ENCODE results near the gene NSD1.
"Not testable (repeated sequence)": the region's sequence is repeated elsewhere in the genome, so short reads cannot be mapped to it uniquely, and the experiment has no call there.

The NSD1 gene

DNA sequence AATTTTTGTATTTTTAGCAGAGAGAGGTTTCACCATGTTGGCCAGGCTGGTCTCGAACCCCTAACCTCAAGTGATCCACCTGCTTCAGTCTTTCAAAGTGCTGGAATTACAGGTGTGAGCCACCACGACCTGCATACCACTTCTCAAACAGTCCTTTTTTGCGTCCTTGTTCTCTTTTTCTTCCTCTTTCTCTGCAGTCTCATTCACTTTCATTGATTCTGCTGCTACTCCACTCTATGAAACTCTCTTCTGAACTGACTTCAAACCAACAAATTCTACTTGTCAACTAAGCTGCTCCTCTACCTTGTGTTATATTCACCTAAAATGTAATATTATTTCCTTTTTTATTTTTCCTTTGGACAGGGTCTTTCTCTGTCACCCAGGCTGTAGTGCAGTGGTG lies 7.9 kb downstream of the NSD1 start:
- Histone ChIP-seq H3K9ac (ENCODE audit: low read length) (no peak overlapping the region), H3K4me3 (ENCODE audit: low read length) (no peak overlapping the region), H3K36me3 (ENCODE audit: control insufficient read depth, insufficient read depth, low read length) (peaks cover 4% of the 10 kb centered on the region), H3K27me3 (ENCODE audit: control insufficient read depth, insufficient read depth, low read length) (no peaks in the 10 kb centered on the region), H3K27ac (ENCODE audit: low read depth, low read length) (no peak overlapping the region), H3K4me1 (ENCODE audit: control insufficient read depth, insufficient read depth, low read length) (peaks cover 17% of the 10 kb centered on the region)

GRCh38 chr5:177142098-177142611 lies 8.6 kb downstream of the NSD1 start:
- Histone ChIP-seq H3K36me3 (ENCODE audit: control insufficient read depth, insufficient read depth, low read length) (peaks cover 4% of the 10 kb centered on the region), H3K27me3 (ENCODE audit: control insufficient read depth, insufficient read depth, low read length) (no peaks in the 10 kb centered on the region), H3K27ac (ENCODE audit: low read depth, low read length) (no peak overlapping the region), H3K4me3 (ENCODE audit: low read length) (no peak overlapping the region), H3K9ac (ENCODE audit: low read length) (no peak overlapping the region), H3K4me1 (ENCODE audit: control insufficient read depth, insufficient read depth, low read length) (peaks cover 10% of the 10 kb centered on the region)

GRCh38 chr5:177142778-177143177 lies 9.2 kb downstream of the NSD1 start:
- no peak overlapping the region for H3K9ac ChIP-seq (ENCODE audit: low read length)
- no peak overlapping the region for H3K27ac ChIP-seq (ENCODE audit: low read depth, low read length)
- no peaks in the 10 kb centered on the region for H3K27me3 ChIP-seq (ENCODE audit: control insufficient read depth, insufficient read depth, low read length)
- no peak overlapping the region for H3K4me3 ChIP-seq (ENCODE audit: low read length)
- H3K4me1 ChIP-seq (ENCODE audit: control insufficient read depth, insufficient read depth, low read length), result peaks cover 5% of the 10 kb centered on the region
- H3K36me3 ChIP-seq (ENCODE audit: control insufficient read depth, insufficient read depth, low read length), result peaks cover 4% of the 10 kb centered on the region

- no peaks in the 10 kb centered on the region for H3K27me3 ChIP-seq (ENCODE audit: control insufficient read depth, insufficient read depth, low read length)
- H3K4me1 ChIP-seq (ENCODE audit: control insufficient read depth, insufficient read depth, low read length), result peaks cover 5% of the 10 kb centered on the region
- no peak overlapping the region for H3K9ac ChIP-seq (ENCODE audit: low read length)
- H3K36me3 ChIP-seq (ENCODE audit: control insufficient read depth, insufficient read depth, low read length), result peaks cover 4% of the 10 kb centered on the region
- H3K4me3 ChIP-seq (ENCODE audit: low read length), result no peak overlapping the region
- no peak overlapping the region for H3K27ac ChIP-seq (ENCODE audit: low read depth, low read length)
Measured at GRCh38 chr5:177146891-177147638, 13.5 kb downstream of the NSD1 start.

GRCh38 chr5:177150061-177150460 lies 16.5 kb downstream of the NSD1 start:
- H3K27me3 ChIP-seq (ENCODE audit: control insufficient read depth, insufficient read depth, low read length); H3K36me3 ChIP-seq (ENCODE audit: control insufficient read depth, insufficient read depth, low read length); H3K27ac ChIP-seq (ENCODE audit: low read depth, low read length); H3K9ac ChIP-seq (ENCODE audit: low read length); H3K4me1 ChIP-seq (ENCODE audit: control insufficient read depth, insufficient read depth, low read length); H3K4me3 ChIP-seq (ENCODE audit: low read length): not testable (repeated sequence)

- H3K36me3 ChIP-seq (ENCODE audit: control insufficient read depth, insufficient read depth, low read length), result no peaks in the 10 kb centered on the region
- no peak overlapping the region for H3K27ac ChIP-seq (ENCODE audit: low read depth, low read length)
- no peaks in the 10 kb centered on the region for H3K27me3 ChIP-seq (ENCODE audit: control insufficient read depth, insufficient read depth, low read length)
- no peak overlapping the region for H3K4me3 ChIP-seq (ENCODE audit: low read length)
- peaks cover 2% of the 10 kb centered on the region for H3K4me1 ChIP-seq (ENCODE audit: control insufficient read depth, insufficient read depth, low read length)
- no peak overlapping the region for H3K9ac ChIP-seq (ENCODE audit: low read length)
Measured at GRCh38 chr5:177154003-177154643, 20.6 kb downstream of the NSD1 start.

- H3K27me3 ChIP-seq (ENCODE audit: control insufficient read depth, insufficient read depth, low read length), result no peaks in the 10 kb centered on the region
- no peaks in the 10 kb centered on the region for H3K4me1 ChIP-seq (ENCODE audit: control insufficient read depth, insufficient read depth, low read length)
- H3K4me3 ChIP-seq (ENCODE audit: low read length), result no peak overlapping the region
- H3K36me3 ChIP-seq (ENCODE audit: control insufficient read depth, insufficient read depth, low read length), result peaks cover 8% of the 10 kb centered on the region
- no peak overlapping the region for H3K27ac ChIP-seq (ENCODE audit: low read depth, low read length)
- H3K9ac ChIP-seq (ENCODE audit: low read length), result no peak overlapping the region
Measured at GRCh38 chr5:177162379-177162778, 28.8 kb downstream of the NSD1 start.

GRCh38 chr5:177163500-177163899 lies 29.9 kb downstream of the NSD1 start:
- Histone ChIP-seq H3K36me3 (ENCODE audit: control insufficient read depth, insufficient read depth, low read length) (peaks cover 8% of the 10 kb centered on the region), H3K4me1 (ENCODE audit: control insufficient read depth, insufficient read depth, low read length) (no peaks in the 10 kb centered on the region), H3K27me3 (ENCODE audit: control insufficient read depth, insufficient read depth, low read length) (no peaks in the 10 kb centered on the region), H3K27ac (ENCODE audit: low read depth, low read length) (no peak overlapping the region), H3K4me3 (ENCODE audit: low read length) (no peak overlapping the region), H3K9ac (ENCODE audit: low read length) (no peak overlapping the region)

DNA sequence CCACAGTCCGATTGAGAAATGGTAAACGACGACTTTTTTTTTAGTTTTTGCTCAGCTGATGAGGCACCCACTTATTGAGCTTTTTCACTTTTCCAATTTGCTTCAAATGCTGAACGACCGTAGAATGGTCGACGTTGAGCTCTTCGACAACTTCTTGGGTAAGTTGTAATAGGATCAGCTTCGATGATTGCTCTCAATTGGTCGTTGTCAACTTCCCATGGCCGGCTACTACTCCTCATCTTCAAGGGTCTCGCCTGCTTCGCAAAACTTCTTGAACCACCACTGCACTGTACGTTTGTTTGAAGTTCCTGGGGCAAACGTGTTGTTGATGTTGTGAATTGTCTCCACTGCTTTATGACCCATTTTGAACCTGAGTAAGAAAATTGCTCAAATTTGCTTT lies 35.7 kb downstream of the NSD1 start:
- Histone ChIP-seq H3K4me3 (ENCODE audit: low read length) (no peak overlapping the region), H3K36me3 (ENCODE audit: control insufficient read depth, insufficient read depth, low read length) (peaks cover 4% of the 10 kb centered on the region), H3K9ac (ENCODE audit: low read length) (no peak overlapping the region), H3K27me3 (ENCODE audit: control insufficient read depth, insufficient read depth, low read length) (no peaks in the 10 kb centered on the region), H3K4me1 (ENCODE audit: control insufficient read depth, insufficient read depth, low read length) (no peaks in the 10 kb centered on the region), H3K27ac (ENCODE audit: low read depth, low read length) (no peak overlapping the region)

GRCh38 chr5:177171961-177172360 lies 38.4 kb downstream of the NSD1 start:
- no peak overlapping the region for H3K4me3 ChIP-seq (ENCODE audit: low read length)
- no peaks in the 10 kb centered on the region for H3K36me3 ChIP-seq (ENCODE audit: control insufficient read depth, insufficient read depth, low read length)
- no peak overlapping the region for H3K9ac ChIP-seq (ENCODE audit: low read length)
- H3K27ac ChIP-seq (ENCODE audit: low read depth, low read length), result no peak overlapping the region
- H3K27me3 ChIP-seq (ENCODE audit: control insufficient read depth, insufficient read depth, low read length), result no peaks in the 10 kb centered on the region
- no peaks in the 10 kb centered on the region for H3K4me1 ChIP-seq (ENCODE audit: control insufficient read depth, insufficient read depth, low read length)

GRCh38 chr5:177175336-177175735 lies 41.8 kb downstream of the NSD1 start:
- H3K36me3 ChIP-seq (ENCODE audit: control insufficient read depth, insufficient read depth, low read length), result no peaks in the 10 kb centered on the region
- H3K4me1 ChIP-seq (ENCODE audit: control insufficient read depth, insufficient read depth, low read length), result no peaks in the 10 kb centered on the region
- no peaks in the 10 kb centered on the region for H3K27me3 ChIP-seq (ENCODE audit: control insufficient read depth, insufficient read depth, low read length)

GRCh38 chr5:177176175-177176711 lies 42.7 kb downstream of the NSD1 start:
- Histone ChIP-seq H3K9ac (ENCODE audit: low read length) (no peak overlapping the region), H3K27ac (ENCODE audit: low read depth, low read length) (no peak overlapping the region), H3K4me3 (ENCODE audit: low read length) (no peak overlapping the region), H3K27me3 (ENCODE audit: control insufficient read depth, insufficient read depth, low read length) (no peaks in the 10 kb centered on the region), H3K36me3 (ENCODE audit: control insufficient read depth, insufficient read depth, low read length) (no peaks in the 10 kb centered on the region), H3K4me1 (ENCODE audit: control insufficient read depth, insufficient read depth, low read length) (no peaks in the 10 kb centered on the region)

More at GRCh38 chr5:177175336-177175735, 41.8 kb downstream of the NSD1 start:
- no peak overlapping the region for H3K9ac ChIP-seq (ENCODE audit: low read length)
- H3K27ac ChIP-seq (ENCODE audit: low read depth, low read length), result no peak overlapping the region
- H3K4me3 ChIP-seq (ENCODE audit: low read length), result no peak overlapping the region

Data from rectal smooth muscle tissue (tissue), 1 donor.